Measurements from ENCODE around the gene GRID2.
A peak's percentile ranks its signal among the peaks of the same experiment; 100 is the strongest.

Gene GRID2

GRCh38 chr4:92969650-92970379 lies 666.0 kb downstream of the GRID2 start:
- DNase-seq (ENCODE audit: low spot score) = no peak

- DNase-seq (ENCODE audit: low spot score) = no peak
These were observed 667.2 kb downstream of the GRID2 start for GRCh38 chr4:92970996-92971395.

- DNase-seq (ENCODE audit: low spot score) = no peak
These were observed 684.5 kb downstream of the GRID2 start for GRCh38 chr4:92988301-92988700.

GRCh38 chr4:92992758-92993157 lies 689.0 kb downstream of the GRID2 start:
- no peak for DNase-seq (ENCODE audit: low spot score)

- no peak for DNase-seq (ENCODE audit: low spot score)
These were observed 691.0 kb downstream of the GRID2 start for GRCh38 chr4:92994727-92995126.

GRCh38 chr4:92996533-92996932 lies 692.8 kb downstream of the GRID2 start:
- DNase-seq (ENCODE audit: low spot score) = no peak

- DNase-seq (ENCODE audit: low spot score) = no peak
These were observed 697.1 kb downstream of the GRID2 start for GRCh38 chr4:93000910-93001309.

GRCh38 chr4:93002240-93002639 lies 698.5 kb downstream of the GRID2 start:
- DNase-seq (ENCODE audit: low spot score) = no peak

- DNase-seq (ENCODE audit: low spot score) = no peak
These were observed 712.6 kb downstream of the GRID2 start for GRCh38 chr4:93016350-93016749.

- no peak for DNase-seq (ENCODE audit: low spot score)
These were observed 714.5 kb downstream of the GRID2 start for GRCh38 chr4:93018243-93018642.

GRCh38 chr4:93018806-93019205 lies 715.0 kb downstream of the GRID2 start:
- no peak for DNase-seq (ENCODE audit: low spot score)

- peak; percentile 73 for DNase-seq (ENCODE audit: low spot score)
These were observed 726.0 kb downstream of the GRID2 start for GRCh38 chr4:93029769-93030168.

GRCh38 chr4:93030670-93031069 lies 726.9 kb downstream of the GRID2 start:
- DNase-seq (ENCODE audit: low spot score) = peak; percentile 52

GRCh38 chr4:93031431-93032098 lies 727.8 kb downstream of the GRID2 start:
- peak; percentile 43 for DNase-seq (ENCODE audit: low spot score)

- no peak for DNase-seq (ENCODE audit: low spot score)
These were observed 739.0 kb downstream of the GRID2 start for GRCh38 chr4:93042746-93043145.

GRCh38 chr4:93053140-93053539 lies 749.4 kb downstream of the GRID2 start:
- DNase-seq (ENCODE audit: low spot score) = no peak

GRCh38 chr4:93061826-93062225 lies 758.1 kb downstream of the GRID2 start:
- no peak for DNase-seq (ENCODE audit: low spot score)

- no peak for DNase-seq (ENCODE audit: low spot score)
These were observed 759.6 kb downstream of the GRID2 start for GRCh38 chr4:93063325-93063724.

GRCh38 chr4:93065790-93066189 lies 762.0 kb downstream of the GRID2 start:
- DNase-seq (ENCODE audit: low spot score) = no peak

- DNase-seq (ENCODE audit: low spot score) = no peak
These were observed 763.0 kb downstream of the GRID2 start for GRCh38 chr4:93066749-93067148.

- DNase-seq (ENCODE audit: low spot score) = no peak
These were observed 768.5 kb downstream of the GRID2 start for GRCh38 chr4:93072292-93072691.

GRCh38 chr4:93080316-93080715 lies 776.5 kb downstream of the GRID2 start:
- DNase-seq (ENCODE audit: low spot score) = no peak

GRCh38 chr4:93084599-93085305 lies 781.0 kb downstream of the GRID2 start:
- no peak for DNase-seq (ENCODE audit: low spot score)

Data from NAMALWA (cell line).